Suppressor macrophage (primary cell): ENCODE measurements around the gene LZTS2.
A peak's percentile ranks its signal among the peaks of the same experiment; 100 is the strongest.

Experiments
- DNase-seq, 4 experiments: peaks; one replicate each; pipeline ENCODE4 v3.0.0-alpha.2; 2020 to 2022

The LZTS2 gene

GRCh38 chr10:100998991-100999741 is 442 bp upstream of the LZTS2 start:
- DNase-seq = peak; percentile 75 to 92 (median 84)

GRCh38 chr10:101000127-101000914 is 713 bp downstream of the LZTS2 start:
- peak in 3 of 4 experiments; percentile 23 to 42 (median 31) for DNase-seq

- peak; percentile 75 to 86 (median 81) for DNase-seq
These were observed 1.5 kb downstream of the LZTS2 start for GRCh38 chr10:101000915-101001658.

GRCh38 chr10:101001659-101002035 is 2.0 kb downstream of the LZTS2 start:
- no peak for DNase-seq

- no peak for DNase-seq
These were observed 2.8 kb downstream of the LZTS2 start for GRCh38 chr10:101002456-101002855.

GRCh38 chr10:101003639-101004206 is 4.1 kb downstream of the LZTS2 start:
- DNase-seq = no peak

GRCh38 chr10:101005361-101005760 is 5.8 kb downstream of the LZTS2 start:
- DNase-seq = no peak

GRCh38 chr10:101005869-101006567 is 6.4 kb downstream of the LZTS2 start:
- no peak for DNase-seq

GRCh38 chr10:101006593-101007098 is 7.0 kb downstream of the LZTS2 start:
- no peak for DNase-seq

GRCh38 chr10:101007099-101007711 is 7.6 kb downstream of the LZTS2 start:
- DNase-seq = no peak

GRCh38 chr10:101007915-101008822 is 8.6 kb downstream of the LZTS2 start:
- DNase-seq = no peak

GRCh38 chr10:101008823-101009423 is 9.3 kb downstream of the LZTS2 start:
- no peak for DNase-seq

GRCh38 chr10:101010329-101010728 is 10.7 kb downstream of the LZTS2 start:
- no peak for DNase-seq

GRCh38 chr10:101011517-101012423 is 12.2 kb downstream of the LZTS2 start:
- DNase-seq = peak in 2 of 4 experiments; percentile 20 to 36

GRCh38 chr10:101012525-101013364 is 13.1 kb downstream of the LZTS2 start:
- peak; percentile 83 to 92 (median 86) for DNase-seq

- no peak for DNase-seq
These were observed 13.8 kb downstream of the LZTS2 start for GRCh38 chr10:101013365-101013825.

GRCh38 chr10:101014230-101014884 is 14.7 kb downstream of the LZTS2 start:
- DNase-seq = peak; percentile 75 to 88 (median 86)
